HuH-7 (cell line): ENCODE measurements around the gene REPIN1.

Experiments used
- DNase-seq: peaks from one replicate; pipeline ENCODE4 v3.0.0; 2011; ENCODE audit warnings: low spot score

REPIN1 gene

DNA sequence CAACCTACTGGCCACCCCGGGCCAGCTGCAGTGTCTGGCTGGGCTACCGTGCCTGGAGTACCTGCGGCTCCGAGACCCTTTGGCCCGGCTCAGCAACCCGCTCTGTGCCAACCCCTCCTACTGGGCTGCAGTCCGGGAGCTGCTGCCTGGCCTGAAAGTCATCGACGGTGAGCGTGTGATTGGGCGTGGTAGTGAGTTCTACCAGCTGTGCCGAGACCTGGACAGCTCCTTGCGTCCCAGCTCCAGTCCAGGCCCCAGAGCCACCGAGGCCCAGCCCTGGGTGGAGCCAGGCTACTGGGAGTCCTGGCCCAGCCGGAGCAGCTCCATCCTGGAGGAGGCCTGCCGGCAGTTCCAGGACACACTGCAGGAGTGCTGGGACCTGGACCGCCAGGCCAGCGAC lies 31.4 kb upstream of the REPIN1 start:
- DNase-seq, result no peak

DNA sequence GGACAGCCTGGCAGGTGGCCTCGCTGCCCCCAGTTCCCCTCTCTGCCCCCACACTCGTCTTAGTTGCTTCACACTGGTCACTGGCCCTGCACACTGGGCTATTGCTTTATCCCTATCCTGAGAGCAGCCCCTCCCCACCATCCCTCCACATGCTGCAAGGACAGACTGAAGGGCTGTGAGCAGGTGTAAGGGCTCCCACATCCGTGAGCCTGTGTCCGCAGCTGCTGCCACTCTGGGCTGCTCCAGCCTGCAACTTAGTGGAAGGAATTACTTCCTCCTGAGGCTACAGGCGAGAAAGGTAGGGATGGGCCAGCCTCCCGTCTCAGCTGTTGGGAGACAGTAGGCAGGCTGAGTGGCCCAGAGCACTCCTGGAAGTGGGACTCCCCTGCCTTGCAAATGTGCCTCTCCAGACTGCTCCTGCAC lies 31.0 kb upstream of the REPIN1 start:
- DNase-seq, result no peak

DNA sequence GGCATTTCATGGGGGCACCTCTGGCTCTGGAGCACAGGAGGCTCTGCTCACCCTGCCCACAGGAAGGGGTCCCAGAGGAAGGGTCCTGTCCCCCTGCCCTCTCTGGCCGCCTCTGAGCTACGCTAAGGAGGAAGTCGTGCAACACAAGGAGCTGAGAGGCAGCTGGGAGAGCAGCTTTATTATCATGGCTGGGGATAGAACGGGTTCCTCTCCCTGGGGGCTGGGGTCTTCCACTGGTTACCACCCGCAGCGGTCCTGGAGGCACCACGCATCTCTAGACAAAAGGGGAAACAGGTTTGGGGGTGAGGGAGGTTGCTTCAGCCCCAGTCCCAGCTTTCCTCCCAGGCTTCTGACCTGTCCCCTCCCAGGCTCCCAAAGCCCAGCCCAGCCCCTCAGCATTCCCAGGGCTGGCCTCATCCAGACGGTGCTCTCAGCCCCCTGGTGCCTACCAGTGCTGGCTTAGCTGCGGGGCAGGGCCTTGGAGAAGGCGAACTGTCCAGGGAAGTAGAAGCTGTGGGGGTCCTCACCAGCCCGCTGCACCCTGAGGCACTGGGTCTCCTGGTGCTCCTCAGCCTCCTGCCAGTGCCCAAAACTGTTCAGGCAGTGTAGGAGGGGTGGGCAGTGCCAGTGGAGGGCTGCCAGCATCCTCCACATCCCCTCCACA lies 30.3 kb upstream of the REPIN1 start:
- DNase-seq, result no peak

DNA sequence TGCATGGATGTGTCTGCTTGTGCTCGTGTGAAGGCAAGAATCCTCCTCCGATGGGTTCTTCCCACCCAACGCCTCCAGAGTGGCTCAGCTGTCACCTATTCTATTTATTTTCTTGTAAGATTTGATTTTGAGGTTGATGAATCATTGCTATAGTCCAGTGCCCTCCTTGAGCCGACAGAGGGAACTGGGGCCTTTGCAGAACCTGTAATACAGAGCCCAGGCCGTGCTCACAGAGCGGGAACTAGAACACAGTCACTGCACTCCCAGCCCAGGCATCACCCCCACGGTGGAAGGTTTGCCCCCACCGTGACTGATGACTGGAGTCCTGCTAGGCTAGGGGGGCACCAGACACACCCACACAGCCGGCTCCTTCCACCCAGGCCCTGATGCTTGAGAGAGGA lies 29.2 kb upstream of the REPIN1 start:
- DNase-seq, result no peak

DNA sequence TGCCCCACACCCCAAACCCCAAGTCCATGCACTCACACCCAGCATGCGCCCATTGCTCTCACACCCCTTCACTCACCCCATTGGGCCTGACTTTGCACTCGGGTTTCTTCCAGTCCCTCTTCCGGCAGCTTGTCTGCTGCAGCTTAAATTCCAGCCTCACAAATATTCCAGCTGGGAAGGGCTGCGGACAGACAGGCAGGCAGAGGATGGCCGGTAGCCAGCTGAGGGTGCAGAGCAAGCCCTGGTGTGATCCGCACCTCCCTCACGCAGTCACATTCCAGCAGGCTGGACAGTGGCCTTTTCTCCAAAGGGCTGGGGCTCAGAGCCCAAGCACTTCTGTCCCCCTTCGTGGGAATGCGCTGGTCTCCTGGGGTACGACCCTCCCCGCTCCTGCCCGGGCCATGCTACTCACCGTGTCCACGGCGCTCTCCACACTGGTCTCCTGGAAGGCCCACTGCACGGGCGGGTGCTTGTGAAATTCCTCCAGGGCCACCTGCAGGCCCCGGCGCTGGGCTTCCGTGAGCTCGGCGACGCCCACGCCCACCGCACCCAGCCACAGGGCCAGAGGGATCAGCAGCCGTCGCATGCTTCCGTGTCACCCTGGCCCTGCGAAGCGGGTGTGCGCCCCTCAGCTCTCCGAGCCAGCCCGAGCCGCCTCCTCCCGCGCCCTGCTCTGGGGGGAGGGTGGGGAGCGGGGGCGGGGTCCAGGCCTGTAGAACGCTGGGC lies 28.4 kb upstream of the REPIN1 start:
- no peak for DNase-seq

DNA sequence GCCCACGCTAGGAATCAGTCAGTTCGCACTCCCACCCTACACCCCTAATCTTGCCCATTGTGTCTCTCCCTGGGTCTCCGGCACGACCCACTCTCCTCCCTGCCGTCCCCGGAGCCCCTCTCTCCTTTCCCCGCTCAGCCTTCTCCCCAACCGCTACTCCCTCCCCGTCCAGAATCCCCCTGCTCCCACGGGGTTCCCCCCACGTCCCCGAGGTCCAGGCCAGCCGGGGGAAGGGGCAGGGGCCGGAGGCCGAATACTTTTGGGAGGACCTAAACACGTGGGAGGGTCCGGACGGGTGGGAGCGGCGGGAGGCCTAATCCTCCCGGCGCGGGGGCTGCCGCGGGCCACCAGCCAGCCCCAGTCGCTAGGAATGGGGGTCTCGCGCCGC lies 27.8 kb upstream of the REPIN1 start:
- DNase-seq, result no peak

DNA sequence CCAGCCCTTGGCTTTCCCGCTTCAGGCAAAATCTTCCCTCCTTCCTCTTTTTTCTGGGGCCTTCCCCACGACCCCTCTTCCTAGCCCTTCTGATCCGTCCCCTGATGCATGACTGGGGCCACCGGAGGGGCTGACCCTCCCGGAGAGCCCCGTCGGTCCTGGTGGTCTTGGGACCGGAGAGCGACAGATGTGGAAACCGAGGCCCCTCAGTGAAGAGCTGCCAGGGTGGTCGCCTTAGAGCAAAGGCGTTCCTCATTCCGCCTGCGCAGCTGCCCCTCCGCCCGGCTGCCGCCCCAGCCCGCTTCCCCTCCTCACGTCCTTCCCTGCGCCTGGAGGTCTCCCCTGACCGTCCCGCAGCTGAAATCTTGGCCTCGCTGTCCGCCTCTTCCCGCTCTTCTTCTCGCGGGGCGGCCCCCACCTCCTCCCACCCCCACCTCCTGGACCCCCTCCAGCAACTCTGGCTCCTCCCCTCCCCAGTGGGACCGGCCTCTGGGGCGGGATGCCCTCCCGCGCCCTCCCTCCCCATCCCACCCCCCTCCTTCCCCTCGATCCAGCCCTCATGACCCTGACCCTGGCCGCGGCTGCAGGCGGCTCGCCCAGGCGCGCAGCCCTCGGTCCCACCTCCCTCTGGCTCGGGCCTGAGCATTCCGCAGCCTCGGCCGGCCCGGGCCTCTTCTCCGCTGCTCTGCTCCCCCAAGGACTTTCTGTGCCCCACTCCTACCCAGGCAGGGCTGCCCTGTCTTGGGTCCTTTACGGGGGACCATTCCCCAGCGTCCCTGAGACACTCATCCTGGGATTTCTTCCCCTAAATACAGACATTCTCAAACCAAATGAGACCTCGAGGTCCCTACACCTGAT lies 27.1 kb upstream of the REPIN1 start, which contains the start of gene RARRES2:
Gene RARRES2 (minus strand): TSS at position 367 of the 858 bp plus-strand sequence. CDS start 1,020 bp downstream, outside the sequence.
- DNase-seq, result no peak

DNA sequence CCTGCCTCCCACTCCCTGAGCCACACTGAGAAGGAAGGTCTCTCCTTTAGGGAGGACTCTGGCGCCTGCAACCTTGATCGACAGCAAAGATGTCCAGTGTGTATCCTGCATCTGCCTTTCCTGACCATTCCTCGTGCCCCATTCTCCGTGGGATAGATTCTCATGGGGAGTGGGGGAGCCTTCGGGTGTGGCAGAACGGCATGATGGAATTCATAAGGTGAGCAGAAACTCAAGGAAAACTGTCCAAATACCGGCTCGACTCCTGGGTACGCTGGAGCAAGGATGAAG lies 26.6 kb upstream of the REPIN1 start:
- DNase-seq, result no peak

DNA sequence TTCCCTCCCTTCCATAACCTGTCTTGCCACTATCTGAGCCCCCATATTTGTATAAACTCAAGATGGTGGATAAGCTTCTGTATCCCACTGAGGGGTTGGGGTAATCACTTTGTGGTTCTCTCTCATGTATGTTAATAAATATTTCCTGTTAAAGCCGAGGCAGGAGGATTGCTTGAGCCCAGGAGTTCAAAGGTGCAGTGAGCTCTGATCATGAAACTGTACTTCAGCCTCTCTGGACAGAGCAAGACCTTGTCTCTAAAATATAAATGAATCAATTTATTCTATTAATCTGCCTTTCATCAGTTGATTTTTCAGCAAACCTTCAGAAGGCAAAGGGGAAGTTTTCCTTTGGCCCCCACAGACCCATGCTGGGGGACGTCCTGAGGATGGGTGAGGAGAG lies 25.4 kb upstream of the REPIN1 start:
- no peak for DNase-seq

DNA sequence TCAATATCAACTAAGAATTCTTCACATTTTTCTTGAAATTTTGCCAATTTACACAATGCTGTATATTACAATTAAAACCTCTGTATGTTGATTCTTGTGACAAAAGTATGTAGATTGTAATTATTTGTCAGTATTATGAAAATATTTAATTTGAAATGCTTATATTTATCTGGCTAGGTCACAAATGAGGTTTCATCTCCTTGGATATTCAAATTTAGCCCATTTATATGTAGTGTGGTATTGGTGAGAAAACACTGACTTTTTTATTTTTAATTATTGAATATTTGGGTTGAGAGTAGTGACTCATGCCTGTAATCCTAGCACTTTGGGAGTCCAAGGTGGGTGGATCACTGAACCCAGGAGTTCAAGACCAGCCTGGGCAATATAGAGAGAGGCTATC lies 24.3 kb upstream of the REPIN1 start:
- DNase-seq, result no peak

DNA sequence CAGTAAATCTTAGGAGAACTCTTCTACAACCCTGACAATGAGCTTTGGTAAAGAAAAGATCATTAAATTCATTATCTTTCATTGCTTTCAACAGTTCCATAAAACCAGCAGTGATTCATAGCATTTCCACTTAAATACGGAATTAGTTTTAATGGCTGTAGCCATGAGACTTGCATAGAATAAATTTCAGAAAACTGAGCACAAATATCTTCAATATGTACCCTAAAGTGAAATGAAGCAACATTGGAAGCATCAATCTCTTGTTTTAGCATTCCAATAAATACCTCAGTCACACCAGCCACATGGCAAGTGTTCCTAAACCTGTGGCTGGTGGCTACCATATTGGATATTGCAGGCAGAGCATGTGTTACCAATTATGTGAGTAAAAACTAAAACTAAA lies 23.6 kb upstream of the REPIN1 start:
- DNase-seq, result no peak

DNA sequence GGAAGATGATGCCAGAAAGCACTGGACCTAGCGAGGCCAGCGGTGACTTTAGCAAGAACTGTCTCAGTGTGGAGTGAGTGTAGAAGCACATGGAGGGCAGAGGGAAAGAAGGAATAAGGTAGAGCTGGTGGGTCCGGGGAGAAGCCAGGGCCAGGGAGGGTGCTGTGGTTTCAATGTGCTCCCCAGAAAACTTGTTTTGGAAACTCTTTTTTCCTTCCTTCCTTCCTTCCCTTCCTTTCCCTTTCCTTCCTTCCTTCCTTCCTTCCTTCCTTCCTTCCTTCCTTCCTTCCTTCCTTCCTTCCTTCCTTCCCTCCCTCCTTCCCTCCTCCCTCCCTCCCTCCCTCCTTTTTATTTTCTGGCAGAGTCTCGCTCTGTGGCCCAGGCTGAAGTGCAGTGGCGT lies 21.7 kb upstream of the REPIN1 start:
- no peak for DNase-seq

DNA sequence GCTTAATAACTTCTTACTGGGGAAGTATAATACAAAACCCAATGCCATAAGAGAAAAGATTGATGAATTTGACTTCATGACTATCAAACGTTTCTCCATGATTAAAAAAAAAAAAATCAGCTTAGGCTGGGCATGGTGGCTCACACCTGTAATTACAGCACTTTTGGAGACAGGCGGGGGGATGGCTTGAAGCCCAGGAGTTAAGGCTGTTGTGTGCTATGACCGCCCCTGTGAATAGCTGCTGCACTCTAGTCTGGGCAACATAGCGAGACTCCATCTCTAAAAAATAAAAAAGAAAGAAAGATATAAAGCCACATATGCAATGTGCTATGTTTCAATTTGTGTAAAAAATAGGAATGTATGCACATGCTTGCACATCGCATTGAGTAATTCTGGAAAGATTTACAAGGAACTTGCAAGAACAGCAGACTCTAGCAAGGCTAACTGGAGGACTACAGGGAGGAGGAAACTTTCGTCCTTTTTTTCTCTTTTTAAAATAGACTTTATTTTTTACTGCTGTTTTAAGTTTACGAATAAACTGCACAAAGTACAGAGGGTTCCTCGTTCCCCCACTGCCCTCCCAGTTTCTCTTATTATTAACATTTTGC lies 16.9 kb upstream of the REPIN1 start:
- DNase-seq, result no peak

DNA sequence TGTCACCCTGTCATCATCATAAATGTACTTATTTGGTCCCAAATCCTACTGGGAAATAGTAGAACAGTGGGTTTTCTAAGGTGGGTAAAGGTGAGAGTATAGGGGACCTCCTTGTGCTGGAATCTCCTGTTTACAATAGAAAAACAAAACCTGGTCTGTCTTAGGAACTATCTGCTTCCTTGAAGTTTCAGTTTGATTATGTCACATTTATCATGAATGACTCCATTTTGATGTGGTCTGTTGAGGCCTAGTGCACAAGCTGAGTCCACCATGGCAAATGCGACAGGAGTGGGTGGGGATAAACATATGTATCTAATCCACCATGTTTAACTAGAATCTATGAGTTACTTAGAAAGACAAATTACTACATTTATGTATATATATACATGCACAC lies 13.0 kb upstream of the REPIN1 start:
- no peak for DNase-seq

DNA sequence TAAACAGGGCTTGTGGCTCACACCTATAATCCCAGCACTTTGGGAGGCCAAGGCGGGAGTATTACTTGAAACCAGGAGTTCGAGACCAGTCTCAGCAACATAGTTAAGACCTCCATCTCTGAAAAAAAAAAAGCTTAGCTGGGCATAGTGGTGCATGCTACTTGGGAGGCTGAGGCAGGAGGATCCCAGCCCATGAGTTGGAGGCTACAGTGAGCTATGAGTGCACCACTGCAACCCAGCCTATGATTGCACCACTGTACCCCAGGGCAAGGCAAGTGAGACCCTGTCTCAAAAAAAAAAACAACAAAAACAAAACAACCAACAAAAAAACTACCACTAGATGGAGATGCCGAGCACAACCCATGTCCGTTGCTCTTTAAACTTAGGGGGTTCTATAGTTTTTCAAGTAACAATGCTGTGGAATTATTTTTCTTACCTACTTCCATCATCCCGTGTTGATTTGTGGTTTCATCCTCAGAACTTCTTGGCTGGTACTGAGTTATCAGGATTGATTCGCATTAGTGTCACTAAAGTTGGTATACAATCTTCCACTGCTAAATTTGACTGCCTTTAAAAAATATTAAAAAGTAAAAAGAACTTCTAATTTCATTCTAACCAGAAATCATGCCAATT lies 12.2 kb upstream of the REPIN1 start:
- no peak for DNase-seq

DNA sequence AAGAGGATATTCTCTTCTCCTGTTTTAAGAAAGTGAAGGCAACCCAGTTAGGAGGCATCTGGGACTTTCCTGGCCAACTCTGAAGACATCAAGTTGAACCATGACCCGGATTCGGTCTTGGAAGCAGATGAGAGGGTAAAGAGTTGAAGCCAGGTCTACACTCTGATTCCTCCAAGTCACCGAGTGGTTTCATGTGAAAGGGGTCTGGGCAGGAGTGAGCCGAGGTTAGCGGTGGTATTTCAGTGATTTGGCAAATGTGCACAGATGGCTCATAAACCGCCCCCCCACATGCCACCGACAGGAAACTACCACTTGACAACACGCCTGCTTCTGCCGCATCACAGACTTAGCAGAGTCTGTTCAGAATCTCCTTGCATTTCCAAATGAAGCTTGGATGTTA lies 11.4 kb upstream of the REPIN1 start:
- DNase-seq, result no peak

DNA sequence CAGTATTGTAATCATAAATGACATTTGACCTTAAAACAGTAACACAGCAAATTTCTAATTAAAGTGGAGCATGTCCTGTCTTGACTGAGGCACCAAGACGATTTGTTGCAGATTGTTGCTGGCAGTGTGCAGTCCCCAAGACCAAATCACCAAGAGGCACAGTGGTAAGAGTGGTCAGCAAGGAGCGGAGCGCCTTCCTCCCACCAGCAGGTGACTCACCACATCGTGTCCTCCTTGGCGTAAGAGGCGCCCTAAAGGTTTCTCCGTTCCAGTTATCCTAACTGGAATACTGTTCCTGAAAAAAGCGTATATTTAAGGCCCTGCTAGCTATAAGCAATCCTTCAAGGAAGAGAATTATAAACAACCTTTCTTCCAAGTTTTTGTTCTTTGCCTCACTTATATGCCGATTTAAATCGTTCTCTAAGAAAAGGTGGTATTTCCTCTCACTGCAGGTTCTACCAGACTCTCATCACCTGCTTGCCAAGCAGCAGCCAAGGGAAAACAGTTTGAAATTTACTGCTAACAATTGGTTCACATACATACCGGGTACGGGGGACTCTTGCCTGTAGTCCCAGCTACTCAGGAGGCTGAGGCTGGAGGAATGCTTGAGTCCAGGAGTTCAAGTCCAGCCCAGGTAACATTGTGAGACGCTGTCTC lies 10.7 kb upstream of the REPIN1 start:
- no peak for DNase-seq

DNA sequence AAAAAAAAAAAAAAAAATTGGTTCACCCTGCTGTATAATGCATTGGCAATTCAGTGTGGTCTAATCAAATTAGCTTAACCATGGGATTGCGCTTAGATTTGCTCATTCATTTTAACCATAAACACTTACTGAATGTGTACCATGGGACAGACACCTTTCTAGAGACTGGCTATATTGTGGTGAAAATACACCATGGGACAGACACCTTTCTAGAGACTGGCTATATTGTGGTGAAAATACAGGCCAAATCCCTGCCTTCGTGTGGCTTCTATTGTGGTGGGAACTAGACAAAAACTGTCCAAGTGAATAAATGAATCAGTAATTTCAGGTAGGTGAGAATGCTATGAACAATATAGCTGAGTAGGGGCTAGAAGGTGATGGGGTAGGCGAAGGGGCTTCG lies 10.2 kb upstream of the REPIN1 start:
- no peak for DNase-seq

DNA sequence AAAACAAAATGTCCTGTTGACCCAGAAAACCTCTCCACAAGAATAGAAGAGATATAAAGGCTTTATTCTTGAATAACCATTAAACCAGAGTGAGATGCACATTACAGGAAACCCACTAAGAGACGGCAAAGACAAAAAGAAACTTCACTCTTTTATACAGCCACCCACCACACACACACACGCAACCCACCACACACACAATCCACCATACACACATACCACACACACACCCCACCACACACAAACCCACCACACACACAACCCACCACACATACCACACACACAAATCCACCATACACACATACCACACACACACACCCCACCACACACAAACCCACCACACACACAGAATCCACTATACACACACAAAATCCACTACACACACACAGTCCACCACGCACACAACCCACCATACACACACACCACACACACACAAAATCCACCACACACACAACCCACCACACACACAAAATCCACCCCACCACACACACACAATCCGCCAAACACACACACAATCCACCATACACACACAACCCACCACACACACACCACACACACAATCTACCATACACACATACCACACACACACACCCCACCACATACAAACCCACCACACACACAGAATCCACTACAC lies 9.5 kb upstream of the REPIN1 start:
- no peak for DNase-seq

DNA sequence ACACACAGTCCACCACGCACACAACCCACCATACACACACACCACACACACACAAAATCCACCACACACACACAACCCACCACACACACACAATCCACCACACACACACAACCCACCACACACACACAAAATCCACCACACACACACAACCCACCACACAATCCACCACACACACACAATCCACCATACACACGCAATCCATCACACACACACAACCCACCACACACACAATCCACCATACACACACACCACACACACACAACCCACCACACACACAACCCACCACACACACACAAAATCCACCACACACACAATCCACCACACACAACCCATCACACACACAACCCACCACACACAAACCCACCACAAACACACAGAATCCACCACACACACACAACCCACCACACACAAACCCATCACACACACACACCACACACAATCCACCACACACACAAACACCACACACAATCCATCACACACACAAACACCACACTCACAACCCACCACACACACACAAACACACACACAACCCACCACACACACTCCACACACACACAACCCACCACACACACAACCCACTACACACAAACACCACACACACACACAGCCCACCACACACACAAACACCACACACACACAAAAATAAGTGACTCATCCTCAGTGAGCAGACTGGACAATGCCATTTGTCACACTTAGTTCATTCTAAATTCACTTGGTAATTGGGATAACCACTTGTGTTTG lies 8.8 kb upstream of the REPIN1 start:
- DNase-seq, result no peak
